Pulmonary artery endothelial cell (primary cell): ENCODE measurements around the gene ADAM11. TPM values are rescaled to one million over a fixed set of nuclear protein-coding genes. Genes with fewer than 3 reads are reported as not detected.

ENCODE experiments used
- DNase-seq: peaks from one replicate; pipeline ENCODE4 v3.0.0-alpha.2; 2011; ENCODE audit warnings: low read depth, low spot score
- total RNA-seq: library from RNA; depleted of rRNA; stranded (reverse); fragments of >200 nt; gene quantifications from 2 replicates; pipeline ENCODE4 v1.2.3, GENCODE V29; 2014

ADAM11 gene
- total RNA-seq, 1 donor from 2014 or later: 0.07 TPM

DNA sequence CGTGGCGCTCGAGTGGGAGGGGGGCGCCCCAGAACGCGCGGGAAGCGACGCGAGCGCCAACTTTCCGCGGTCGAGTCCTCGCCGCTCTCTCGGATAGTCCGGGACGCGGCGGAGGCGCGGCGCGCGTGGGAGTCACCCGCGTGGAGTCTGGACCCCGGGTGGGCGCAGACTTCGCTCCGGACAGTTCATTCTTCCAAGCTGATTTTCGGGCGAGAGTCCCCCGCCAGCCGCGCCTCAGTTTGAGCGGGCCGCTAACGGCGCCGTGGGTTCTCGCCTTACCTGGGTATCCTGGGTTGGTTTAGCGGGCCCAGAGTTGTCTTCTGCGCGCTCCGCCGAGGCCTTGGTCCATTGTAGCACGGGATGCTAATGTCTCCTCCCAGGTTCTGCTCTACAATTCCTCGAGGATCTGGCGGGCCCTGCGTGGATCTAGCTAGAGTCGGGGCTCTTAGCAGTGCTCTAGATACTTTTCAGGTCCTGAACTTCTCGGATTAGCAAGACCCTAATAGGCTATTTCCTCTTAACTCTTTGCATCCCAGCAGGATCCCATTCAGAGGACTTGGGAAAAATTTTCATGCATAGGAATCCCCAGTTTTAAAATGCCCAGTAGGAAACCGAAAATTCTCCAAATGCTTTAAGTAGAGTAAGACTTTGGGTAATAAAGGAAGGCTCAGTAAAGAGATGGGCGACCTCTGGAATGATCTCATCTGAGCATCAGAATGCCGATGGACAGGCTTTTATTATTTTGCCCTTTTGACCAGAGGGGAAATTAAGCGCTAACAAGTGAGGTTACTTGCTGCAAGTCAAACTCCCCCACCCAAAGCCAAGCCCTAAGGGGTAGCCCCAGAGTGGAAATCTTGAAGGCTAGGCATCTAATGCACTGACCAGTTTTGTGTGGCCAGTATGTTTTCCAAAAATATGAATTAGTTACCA is 71.8 kb downstream of the ADAM11 start:
- no peak for DNase-seq

DNA sequence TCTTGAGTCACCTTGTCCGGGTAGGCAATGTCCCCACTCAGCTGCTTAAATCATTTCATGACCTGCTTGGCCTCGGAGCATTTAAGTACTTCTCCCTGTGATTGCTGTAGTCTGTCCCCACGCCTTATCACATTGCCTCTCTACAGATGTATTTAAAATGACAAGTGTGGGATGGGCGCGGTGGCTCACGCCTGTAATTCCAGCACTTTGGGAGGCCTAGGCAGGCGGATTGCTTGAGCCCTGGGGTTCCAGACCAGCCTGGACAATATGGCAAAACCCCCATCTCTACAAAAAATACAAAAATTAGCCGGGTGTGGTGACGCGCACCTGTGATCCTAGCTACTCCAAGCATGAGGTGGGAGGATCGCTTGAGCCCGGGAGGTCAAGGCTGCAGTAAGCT is 72.6 kb downstream of the ADAM11 start:
- no peak for DNase-seq

Other genes with a start within 250 kb of the ADAM11 start
- gene FZD2, start 201.5 kb upstream of the ADAM11 start, total RNA-seq: 0.79 and 0.88 TPM in 2 replicates
- gene MEIOC, start 102.5 kb upstream of the ADAM11 start, total RNA-seq: 0.07 TPM in 1 of 2 replicates, not detected in the other
- 42.3 and 54.3 TPM in 2 replicates for gene CCDC43, start 69.2 kb upstream of the ADAM11 start, total RNA-seq
- 4.6 and 8.9 TPM in 2 replicates for gene DBF4B, start 50.3 kb upstream of the ADAM11 start, total RNA-seq
- gene GJC1, start 71.3 kb downstream of the ADAM11 start, total RNA-seq: 5.4 and 14.1 TPM in 2 replicates
- not detected in 2 replicates for gene HIGD1B, start 88.9 kb downstream of the ADAM11 start, total RNA-seq
- gene EFTUD2, start 140.5 kb downstream of the ADAM11 start, total RNA-seq: 226 and 278 TPM in 2 replicates
- 0.35 and 0.53 TPM in 2 replicates for gene GFAP, start 156.5 kb downstream of the ADAM11 start, total RNA-seq
- 3.4 and 6.5 TPM in 2 replicates for gene KIF18B, start 188.8 kb downstream of the ADAM11 start, total RNA-seq
- 0.11 and 0.20 TPM in 2 replicates for gene C1QL1, start 209.3 kb downstream of the ADAM11 start, total RNA-seq